GM19043 (cell line): ENCODE measurements around the gene UMOD.

Source experiments
- ATAC-seq: cut with Tn5 transposase; IDR thresholded peaks from one replicate; pipeline ENCODE4 v1.9.1; 2021; ENCODE audit warnings: low read depth; ENCODE audit not compliant: unreplicated experiment

The UMOD gene

GRCh38 chr16:20307240-20307671 is 45.3 kb downstream of the UMOD start:
- ATAC-seq, result no peak

- ATAC-seq, result no peak
Observed at GRCh38 chr16:20306401-20306800, 46.1 kb downstream of the UMOD start.

GRCh38 chr16:20303012-20303411 is 49.5 kb downstream of the UMOD start:
- ATAC-seq, result no peak

- no peak for ATAC-seq
Observed at GRCh38 chr16:20302389-20302788, 50.1 kb downstream of the UMOD start.

- ATAC-seq, result no peak
Observed at GRCh38 chr16:20301840-20302239, 50.7 kb downstream of the UMOD start.

GRCh38 chr16:20300312-20301097 is 52.0 kb downstream of the UMOD start:
- ATAC-seq, result peak; percentile 64

GRCh38 chr16:20298452-20298851 is 54.1 kb downstream of the UMOD start:
- no peak for ATAC-seq

GRCh38 chr16:20291208-20292206 is 61.0 kb downstream of the UMOD start:
- no peak for ATAC-seq

- no peak for ATAC-seq
Observed at GRCh38 chr16:20289571-20289970, 62.9 kb downstream of the UMOD start.

GRCh38 chr16:20285993-20286499 is 66.5 kb downstream of the UMOD start:
- no peak for ATAC-seq
